ENCODE data around the gene NOSTRIN.

GRCh38 chr2:168835969-168836368, 33.5 kb downstream of the NOSTRIN start:
- TF ChIP-seq CTCF (IDR thresholded peaks at IDR 0.05 in 8 of 11, conservative IDR thresholded peaks at IDR 0.05 in 3 of 11) = no peak
- TF ChIP-seq POLR2A (IDR thresholded peaks at IDR 0.05) = no peak
- no peak for TF ChIP-seq POLR2AphosphoS5 (IDR thresholded peaks at IDR 0.05)
